HG03159 (cell line): ENCODE measurements around the gene NEB.

Experiments used
- ATAC-seq: cut with Tn5 transposase; IDR thresholded peaks from one replicate; pipeline ENCODE4 v1.9.1; 2021; ENCODE audit warnings: mild to moderate bottlenecking, moderate library complexity; ENCODE audit not compliant: unreplicated experiment

NEB gene

GRCh38 chr2:151486053-151486452, 248.2 kb downstream of the NEB start:
- no peak for ATAC-seq

GRCh38 chr2:151484100-151484499, 250.2 kb downstream of the NEB start:
- ATAC-seq = no peak

DNA sequence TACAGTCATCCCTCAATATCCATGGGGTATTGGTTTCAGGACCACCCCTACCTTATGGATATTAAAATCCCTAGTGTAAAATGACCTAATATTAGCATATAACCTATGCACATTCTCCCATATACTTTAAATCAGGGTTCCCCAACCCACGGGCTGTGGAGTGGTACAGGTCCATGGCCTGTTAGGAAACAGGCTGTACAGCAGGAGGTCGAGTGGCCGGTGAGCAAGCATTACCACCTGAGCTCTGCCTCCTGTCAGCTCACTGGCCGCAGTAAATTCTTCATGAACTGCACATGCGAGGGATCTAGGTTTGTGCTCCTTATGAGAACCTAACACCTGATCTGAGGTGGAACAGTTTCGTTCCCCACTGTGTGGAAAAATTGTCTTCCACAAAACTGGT, 250.7 kb downstream of the NEB start:
- no peak for ATAC-seq

DNA sequence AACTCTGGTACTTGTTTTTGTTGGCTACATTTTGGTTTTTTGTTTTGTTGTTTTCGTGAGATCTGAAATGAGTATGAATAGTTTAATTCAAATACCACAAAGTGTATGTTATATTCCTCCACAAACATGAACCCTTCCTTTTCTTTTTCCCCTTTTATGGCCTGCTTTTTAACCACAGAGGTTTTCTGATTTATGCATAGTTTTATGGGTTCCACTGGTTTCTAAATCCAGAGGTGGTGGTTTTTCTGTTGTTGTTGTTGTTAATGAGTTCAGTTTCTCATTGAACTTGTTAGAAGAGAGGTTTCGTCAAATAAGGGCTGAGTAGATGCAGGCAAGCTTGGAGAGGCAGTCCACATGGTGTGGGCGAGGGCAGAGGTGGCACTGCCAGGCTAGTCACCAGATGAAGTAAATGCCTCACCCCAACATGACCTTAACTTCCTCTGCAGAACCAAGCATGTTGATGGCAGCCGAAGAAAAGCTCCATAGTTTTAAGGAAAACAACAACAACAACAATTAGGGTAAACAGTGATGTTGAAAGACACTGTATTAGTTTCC, 252.0 kb downstream of the NEB start:
- ATAC-seq = no peak

- no peak for ATAC-seq
Measured at GRCh38 chr2:151481744-151482143, 252.5 kb downstream of the NEB start.

GRCh38 chr2:151478011-151478410, 256.3 kb downstream of the NEB start:
- ATAC-seq = no peak

DNA sequence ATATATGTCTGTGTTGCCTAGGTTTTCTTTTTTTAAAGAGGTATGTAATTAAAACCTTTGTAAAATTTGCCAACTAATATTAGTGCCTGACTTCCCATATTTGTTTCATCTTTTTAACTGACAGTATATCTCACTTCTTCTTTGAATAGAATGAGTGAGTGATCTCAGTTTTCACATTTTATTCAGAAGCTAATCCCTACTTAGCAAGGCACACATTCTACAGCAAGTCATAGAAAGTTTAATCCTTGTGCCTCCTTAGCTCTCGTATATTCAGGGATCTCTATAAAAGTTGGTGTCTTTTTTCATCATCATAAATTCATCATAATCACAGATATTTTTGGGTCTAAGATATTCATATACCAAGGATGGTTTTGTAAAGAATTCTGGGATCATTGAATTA, 258.0 kb downstream of the NEB start:
- ATAC-seq = no peak

DNA sequence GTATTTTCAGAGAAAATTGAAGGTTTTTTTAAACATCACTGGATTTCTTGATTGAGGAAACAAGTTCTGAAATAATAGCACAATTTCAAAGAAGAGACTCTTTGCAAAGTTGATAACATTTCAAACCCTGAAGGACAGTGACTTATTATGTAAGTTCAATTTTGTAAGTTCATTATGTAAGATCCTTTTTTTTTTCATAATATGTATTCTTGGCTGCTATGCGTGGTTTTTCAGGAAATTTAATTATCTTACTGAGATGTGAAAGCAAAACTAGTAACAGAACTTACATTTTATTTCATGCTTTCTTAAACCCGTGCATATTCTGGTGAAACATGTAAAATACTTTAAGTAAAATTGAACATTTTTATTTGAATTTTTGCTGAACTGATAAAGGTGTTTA, 259.2 kb downstream of the NEB start:
- no peak for ATAC-seq

DNA sequence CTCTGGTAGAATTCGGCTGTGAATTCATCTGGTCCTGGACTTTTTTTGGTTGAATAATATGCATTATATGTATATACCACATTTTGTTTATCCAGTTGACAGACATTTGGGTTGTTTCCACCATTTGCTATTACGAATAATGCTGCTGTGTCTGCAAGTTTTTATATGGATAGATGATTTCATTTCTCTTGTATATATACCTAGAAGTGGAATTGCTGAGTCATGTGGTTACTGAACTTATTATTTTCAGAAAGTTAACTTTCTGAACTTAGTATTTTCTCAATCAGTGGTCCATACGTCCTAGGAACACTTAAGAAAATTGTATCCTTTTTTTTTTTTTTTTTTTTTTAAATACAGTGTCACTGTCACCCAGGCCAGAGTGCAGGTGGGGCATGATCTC, 261.3 kb downstream of the NEB start:
- ATAC-seq = no peak

GRCh38 chr2:151470556-151470955, 263.7 kb downstream of the NEB start:
- no peak for ATAC-seq

DNA sequence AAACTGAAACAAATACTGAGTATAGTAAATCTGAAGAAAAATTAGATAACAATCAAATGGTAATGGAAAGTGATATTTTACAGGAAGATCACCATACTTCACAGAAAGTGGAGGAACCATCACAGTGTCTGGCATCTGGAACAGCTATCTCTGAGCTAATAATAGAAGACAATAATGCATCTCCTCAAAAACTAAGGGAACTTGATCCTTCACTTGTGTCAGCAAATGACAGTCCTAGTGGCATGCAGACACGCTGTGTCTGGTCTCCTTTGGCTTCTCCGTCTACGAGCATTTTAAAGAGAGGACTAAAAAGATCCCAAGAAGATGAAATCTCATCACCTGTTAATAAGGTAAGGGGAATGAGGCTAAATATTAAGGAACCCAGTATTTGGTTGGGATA, 268.5 kb downstream of the NEB start:
- ATAC-seq = no peak

DNA sequence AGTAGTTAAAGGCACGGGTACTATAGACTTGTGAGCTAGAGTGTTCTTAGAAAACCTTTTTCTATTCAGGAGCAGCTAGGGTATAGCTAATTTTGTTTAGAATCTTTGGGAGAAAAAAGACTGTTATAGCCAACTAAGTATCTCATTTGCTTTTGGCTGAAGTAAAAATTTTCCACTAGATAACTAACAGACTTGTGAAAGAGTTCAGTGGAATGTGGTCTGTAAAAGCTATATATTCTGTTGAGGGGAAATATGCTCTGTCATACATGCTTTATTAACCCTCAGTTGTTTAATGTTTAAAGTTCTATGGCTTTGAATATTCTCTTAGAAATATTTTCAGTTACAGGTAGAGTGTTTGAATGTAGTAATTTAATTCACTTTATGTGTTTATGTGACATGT, 274.9 kb downstream of the NEB start:
- no peak for ATAC-seq

GRCh38 chr2:151439127-151439526, 295.1 kb downstream of the NEB start:
- no peak for ATAC-seq

GRCh38 chr2:151438506-151438905, 295.8 kb downstream of the NEB start:
- ATAC-seq = no peak

- ATAC-seq = no peak
Measured at GRCh38 chr2:151437630-151438029, 296.6 kb downstream of the NEB start.
